ENCODE data around the gene SYNJ2.

The SYNJ2 gene

DNA sequence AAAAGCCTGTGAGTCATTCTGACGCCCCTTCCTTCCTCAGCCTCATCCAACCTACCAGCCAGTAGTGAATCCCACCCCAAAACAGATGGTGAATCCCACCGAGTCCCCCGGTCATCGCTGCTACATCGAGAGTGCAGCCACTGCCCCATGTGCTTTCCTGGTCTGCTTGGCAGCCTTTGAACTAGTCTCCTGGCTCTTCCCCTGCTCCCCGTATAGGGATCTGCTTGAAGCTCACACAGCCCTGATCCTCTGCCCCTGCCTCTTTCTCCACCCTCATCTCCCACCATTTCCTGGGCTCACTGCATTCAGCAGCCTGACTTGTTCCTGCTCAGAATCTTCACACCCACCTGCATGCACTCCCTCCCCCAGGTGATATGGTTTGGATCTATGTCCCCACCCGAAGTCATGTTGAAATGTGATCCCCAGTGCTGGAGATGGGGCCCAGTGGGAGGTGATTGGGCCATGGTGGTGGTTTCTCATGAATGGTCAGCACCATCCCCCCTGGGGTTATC, 14.6 kb downstream of the SYNJ2 start:
- in situ Hi-C loops (cut with HindIII; ENCODE audit: low sequenced_read_pairs): no loop called here

DNA sequence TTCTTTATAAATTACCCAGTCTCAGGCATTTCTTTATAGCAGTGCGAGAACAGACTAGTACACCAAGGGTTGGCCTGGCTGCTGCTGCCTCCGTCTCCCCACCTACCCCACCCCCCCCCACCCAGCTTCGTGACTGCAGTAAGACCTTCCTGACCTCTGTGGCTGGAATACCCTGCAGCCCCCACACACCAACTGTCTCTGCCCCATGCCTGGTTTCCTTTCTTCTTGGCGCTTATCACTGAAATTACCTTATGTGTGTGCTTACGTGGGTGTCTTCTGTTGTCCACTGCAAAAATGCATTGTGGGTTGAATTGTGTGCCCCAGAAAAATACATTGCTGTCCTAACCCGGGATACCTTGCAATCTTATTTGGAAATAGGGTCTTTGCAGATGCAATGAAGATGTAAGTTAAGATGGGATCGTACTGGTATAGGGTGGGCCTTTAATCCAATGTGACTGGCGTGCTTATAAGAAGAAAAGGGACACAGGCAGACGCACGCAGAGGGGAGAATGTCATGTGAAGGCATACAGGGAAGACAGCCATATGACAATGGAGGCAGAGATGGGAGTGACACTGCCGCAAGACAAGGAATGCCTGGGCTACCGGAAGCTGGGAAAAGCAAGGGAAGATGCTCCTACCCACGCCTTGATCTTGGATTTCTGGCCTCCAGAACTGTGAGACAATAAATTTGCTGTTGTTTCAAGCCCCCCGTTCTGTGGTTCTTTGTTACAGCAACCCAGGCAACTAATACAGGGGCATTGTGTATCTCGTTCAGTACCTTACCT, 15.4 kb downstream of the SYNJ2 start:
- in situ Hi-C loops (cut with HindIII; ENCODE audit: low sequenced_read_pairs): no loop called here

DNA sequence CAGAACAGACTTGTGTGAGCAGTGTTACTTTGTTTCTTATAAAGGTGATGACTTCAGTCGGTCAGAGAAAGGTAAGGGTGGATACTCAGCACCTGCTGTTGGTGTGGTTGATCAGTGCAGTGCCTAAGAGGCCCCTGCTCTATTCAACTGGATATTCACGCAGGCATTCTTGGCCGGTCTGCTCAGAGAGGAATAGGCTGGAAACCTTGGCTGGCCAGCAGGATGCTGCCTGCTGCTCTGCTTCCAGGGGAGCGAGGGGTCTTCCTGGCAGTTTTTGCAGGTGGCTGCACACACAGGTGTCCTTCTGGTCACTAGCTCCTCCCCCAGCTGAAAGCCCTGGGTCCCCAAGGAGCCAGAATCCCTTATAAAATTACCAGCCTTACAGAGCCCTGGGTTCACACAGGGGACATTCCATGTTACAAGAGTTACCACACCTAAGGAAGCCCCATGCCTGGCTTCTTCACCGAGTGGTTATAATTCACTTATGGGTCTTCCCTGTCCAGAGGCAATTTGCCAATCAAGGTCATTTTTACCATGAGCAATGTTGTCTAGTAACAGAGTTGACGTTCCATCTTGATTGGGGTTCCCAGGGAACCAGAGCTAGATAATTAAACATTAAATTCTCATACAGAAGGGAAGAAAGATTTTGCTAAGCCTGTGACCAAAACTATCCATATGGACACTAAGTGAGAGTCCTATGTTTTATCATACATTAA, 16.4 kb downstream of the SYNJ2 start:
- in situ Hi-C loops (cut with HindIII; ENCODE audit: low sequenced_read_pairs): no loop called here

DNA sequence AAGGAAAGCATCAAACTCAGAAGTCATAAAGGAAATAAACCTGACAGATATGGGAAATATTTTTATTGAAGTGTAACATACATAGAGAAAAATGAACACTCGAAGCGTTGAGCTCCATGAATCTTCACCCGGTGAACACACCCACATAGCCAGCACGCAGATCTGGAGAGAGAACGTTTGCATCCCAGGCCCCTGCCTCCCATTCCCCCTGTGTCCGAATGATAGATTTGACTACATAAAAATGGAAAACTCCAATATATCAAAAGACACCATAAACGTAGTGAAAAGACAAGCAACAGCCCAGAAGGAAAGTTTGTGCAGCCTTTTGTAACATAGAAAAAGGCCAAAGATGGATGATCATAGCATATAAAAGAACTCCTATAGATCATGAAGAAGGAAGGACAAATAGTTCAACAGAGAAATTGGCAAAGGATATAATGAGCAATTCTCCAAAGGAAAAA, 17.1 kb downstream of the SYNJ2 start:
- in situ Hi-C loops (cut with HindIII; ENCODE audit: low sequenced_read_pairs): no loop called here

DNA sequence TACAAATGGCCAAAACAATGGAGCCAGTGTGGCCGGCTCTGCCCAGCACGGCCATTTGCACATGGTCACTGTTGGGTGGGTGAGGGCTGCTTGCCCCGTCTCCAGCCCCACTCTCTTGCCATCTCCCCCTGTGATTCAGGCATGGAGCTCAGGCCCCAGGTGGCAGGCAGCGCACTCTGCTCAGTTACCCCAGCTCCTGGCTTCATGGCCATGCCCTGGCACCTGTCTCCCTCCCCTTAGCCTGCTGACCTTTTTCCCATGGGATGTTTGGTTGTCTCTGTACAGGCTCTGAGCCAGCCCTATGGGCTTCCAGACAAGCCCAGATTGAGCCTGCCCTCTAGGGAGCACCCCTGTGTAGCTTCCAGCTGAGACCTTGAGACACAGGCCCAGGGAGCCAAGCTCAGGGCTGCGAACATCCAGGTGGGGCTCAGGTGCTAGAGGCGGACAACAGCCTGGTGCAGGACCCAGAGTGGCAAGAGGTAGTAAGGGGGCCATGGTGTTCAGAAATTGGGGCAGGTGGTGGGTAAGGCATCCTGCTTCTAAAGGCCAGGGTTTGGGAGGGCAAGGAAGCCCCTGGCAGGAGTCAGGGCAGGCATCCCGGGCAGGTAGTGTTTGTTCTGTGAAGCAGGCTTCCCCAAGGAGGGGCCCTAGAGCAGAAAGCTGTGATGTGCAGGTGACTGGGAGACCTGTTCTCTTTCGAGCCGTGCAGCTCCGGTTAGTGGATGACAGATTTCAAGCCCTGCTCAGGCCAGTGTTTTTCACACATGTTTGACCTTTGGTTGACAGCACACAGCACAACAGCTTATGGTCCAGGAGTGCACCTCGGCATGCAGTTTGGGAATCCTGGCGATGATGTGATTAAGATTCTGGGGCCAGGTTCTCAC, 17.7 kb downstream of the SYNJ2 start:
- in situ Hi-C loops (cut with HindIII; ENCODE audit: low sequenced_read_pairs): no loop called here

DNA sequence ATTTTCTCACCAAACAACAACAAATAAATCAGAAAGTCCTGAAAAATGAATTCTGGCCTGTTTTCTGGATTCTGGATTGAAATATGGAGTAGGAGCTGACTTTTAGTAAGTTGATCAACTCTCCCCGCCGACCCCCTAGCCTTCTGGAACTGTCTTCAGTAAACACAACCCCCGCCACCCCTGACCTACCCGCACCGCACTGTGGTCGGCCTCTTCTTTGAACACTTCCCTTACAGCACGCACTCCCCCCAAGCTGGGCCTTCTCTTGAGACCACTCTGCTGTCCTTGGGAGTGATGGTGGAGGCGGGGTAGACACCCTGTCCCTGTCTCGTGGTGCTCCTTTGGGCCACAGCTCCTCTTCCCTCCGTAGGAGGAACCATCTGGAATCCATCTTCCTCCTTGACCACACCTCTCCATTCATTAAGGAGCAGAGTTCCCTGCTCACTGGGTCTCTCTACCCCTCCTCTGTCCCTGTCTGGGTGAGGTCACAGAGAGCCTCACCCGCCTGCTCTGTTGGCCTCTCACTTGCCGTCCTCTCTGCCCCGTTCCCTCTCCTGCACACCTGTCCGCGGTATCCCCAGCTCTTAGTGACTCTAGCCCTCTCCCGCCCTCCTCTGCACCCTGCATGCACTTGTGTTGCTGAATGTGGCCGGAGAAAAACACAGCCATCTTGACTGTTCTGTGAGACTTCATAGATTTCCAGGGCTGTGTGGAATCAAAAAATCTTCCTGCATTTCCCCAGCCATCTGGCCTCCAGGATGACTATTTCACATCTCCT, 19.1 kb downstream of the SYNJ2 start:
- in situ Hi-C loops (cut with HindIII; ENCODE audit: low sequenced_read_pairs): no loop called here

DNA sequence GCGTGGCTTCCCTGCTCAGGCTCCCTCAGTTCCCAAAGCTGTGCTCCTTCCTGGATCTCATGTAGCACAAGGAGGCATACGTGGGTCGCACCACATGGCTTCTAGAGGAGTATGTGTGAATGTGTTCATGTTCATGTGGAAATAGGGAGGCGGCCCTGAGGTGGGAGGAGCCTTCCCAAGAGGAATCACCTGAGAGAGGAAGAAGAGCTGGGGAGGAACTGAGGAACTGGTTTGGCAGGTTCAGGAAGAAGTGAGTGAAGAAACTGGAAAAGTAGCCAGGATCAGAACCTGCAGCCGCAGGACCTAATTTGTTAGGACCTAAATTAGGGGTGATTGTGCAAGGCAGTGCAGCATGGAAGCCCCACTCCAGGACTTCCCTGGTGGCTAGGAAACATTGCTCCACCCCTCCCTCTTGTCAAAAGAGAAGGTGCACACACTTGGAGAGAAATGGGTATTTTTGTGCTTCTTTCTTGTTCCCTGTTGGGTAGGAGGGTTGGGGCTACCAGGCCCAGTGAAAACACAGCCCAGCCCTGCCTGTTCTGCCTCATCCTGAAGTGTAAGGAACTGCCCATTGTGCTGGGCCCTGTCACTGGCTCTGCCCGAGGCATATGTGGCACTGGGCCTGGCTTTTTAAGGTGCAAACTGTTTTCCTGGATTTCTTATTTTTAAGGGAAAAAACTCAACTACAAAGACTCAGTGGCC, 20.7 kb downstream of the SYNJ2 start:
- in situ Hi-C loops (cut with HindIII; ENCODE audit: low sequenced_read_pairs): no loop called here

DNA sequence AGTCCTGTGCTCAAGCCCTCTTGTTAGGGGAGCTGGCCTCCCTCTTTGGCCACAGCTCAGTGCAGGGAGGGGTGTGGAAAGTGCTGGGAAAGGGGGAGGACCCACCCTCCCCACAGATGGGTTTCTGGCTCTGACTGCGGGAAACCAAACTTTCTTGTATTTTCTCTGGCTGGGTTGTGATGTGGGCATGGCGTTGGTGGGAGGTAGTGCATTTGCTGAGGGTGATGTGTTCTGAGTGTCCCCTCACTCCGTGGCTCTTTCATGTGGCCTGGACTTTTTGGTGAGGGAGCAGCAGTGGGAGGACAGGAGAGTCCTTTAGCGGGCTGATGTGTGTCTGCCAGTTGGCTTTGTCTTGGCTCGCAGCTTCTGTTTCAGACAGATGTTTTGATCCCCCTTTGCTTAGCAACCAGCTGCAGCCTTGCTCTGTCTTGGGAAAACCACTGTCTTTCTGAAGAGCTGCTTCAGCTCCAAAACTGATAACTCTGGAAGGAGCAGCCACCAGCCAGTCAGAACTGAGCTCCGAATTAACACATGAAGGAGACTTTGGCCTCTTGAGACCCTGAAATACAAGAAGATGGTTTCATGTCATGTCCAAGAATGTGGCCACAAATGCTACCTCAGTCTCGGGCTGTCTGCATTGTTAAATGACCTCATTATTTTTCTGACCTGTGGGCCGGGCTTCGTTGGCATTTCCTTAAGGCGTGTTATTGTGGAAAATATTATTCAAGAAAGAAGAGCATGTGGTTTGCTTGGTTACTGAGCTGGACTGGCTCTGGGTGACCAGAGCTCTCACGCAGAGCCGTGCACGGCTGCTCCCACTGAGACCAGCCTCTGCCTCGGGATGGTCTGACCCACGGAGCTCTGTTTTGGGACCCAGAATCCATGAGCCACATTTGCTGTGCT, 21.5 kb downstream of the SYNJ2 start:
- in situ Hi-C loops (cut with HindIII; ENCODE audit: low sequenced_read_pairs): no loop called here

DNA sequence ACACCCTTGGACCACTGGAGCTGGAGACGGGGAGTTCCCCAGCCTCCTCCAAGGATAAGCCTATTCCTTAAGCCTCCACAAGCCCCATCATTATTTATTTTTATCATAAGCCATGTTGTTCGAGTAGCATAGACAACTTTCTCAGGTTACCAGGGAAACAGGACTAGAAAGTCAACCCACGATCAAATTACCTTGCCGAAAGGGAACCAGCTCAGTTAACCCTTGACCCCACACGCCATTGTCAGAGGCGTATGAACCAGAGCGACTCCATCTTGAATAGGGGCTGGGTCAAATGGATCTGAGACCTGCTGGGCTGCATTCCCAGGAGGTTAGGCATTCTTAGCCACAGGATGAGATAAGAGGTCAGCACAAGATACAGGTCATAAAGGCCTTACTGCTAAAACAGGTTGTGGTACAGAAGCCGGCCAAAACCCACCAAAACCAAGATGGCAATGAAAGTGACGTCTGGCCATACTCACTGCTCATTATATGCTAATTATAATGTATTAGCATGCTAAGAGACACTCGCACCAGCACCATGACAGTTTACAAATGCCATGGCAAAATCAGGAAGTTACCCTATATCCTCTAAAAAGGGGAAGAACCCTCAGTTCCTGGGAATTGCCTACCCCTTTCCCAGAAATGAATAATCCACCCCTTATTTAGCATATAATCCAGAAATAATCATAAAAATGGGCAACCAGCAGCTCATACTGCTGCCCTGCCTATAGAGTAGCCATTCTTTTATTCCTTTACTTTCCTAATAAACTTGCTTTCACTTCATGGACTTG, 22.4 kb downstream of the SYNJ2 start:
- in situ Hi-C loops (cut with HindIII; ENCODE audit: low sequenced_read_pairs): no loop called here

DNA sequence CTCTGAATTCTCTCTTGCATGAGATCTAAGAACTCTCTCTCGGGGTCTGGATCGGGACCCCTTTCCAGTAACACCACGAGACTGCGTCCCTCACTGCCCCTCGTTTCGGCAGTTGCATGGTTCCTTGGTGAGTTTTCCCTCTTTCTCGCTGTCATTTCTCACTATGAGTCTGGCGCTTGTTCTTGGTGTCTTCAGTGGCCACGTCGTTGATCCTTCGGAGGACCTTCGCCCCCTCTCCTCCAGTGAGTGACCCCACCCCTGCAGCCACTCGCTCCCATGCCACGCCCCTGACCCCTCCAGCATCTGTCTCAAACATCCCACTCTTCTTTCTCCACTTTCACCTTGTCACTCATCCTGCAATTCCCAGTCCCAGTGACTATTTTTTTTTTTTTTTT, 23.0 kb downstream of the SYNJ2 start:
- in situ Hi-C loops (cut with HindIII; ENCODE audit: low sequenced_read_pairs): no loop called here

DNA sequence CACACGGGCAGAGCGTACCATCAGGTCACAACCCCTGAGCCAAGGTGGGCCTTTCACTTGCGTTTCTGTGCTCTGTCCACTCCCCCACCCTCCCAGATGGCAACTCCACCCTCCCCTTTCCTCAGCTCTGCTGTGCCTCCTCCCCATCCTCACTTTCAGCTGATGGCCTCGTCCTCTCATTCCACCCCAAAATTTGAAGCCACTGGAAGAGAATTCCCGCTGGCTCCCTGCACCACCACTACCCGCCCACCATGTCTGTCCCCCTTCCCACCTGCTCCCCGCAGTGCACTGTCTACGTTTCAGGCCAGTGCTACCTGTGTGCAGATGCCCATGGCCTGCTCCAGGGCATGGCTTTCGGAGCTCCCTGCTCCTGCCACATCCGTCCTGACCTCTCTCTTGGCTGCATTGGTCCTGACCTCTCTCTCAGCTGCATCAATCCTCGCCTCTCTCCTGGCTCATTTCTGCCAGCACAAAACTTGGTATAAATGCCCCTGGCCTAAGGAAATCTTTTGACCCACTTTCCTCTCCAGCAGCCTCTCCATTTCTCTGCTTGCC, 24.0 kb downstream of the SYNJ2 start:
- in situ Hi-C loops (cut with HindIII; ENCODE audit: low sequenced_read_pairs): no loop called here

DNA sequence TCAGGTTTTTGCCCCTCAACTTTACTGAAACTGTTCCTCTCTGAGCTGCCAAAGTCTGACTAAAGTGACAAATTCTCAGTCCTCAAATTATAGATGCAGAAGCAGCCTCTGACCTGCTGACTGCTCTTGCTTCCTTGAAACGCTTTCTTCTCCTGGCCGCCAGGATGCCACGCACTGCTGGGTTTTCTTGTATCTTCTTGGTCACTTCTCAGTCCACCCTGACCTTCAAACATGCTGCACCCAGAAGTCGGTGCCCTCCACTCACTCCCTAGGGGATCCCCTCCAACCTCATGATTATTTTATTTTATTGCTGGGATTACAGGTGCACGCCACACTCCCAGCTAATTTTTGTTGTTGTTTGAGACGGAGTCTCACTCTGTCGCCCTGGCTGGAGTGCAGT, 24.7 kb downstream of the SYNJ2 start:
- in situ Hi-C loops (cut with HindIII; ENCODE audit: low sequenced_read_pairs): no loop called here

DNA sequence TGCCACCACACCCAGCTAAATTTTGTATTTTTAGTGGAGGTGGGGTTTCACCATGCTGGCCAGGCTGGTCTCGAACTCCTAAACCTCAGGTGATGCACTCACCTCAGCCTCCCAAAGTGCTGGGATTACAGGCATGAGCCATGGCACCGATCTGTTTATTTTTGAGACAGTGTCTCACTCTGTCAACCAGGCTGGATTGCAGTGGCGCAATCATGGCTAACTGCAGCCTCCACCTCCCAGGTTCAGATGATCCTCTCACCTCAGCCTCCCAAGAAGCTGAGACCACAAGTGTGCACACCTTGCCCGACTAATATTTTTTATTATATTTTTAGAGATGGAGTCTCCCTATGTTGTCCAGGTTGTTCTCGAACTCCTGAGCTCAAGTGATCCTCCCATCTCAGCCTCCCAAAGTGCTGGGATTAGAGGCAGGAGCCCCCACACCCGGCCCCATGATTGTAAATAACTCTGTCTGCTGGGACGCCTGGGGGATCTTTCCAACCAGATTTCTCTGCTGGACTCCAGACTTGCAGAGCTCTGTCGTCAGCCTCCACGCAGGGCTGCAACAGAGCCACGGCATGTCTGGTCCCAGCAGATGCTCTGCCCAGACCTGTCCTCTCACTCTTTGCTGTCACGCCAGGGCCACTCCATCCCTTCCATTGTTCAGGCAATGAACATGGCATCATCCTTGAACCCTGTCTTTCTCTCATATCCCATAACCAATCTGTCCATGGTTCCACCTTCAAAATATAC, 25.3 kb downstream of the SYNJ2 start:
- in situ Hi-C loops (cut with HindIII; ENCODE audit: low sequenced_read_pairs): no loop called here

DNA sequence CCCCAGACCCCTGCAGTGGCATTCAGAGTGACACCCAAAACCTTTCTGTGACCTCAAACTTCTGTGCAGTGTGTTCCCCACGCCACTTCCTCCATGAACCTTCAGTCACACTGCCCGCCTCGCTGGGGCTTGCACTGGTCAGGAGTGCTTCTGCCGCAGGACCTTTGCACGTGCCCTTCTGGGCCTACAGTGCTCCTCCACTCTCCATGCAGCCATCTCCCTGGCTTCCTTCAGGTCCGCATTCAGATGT, 27.1 kb downstream of the SYNJ2 start:
- in situ Hi-C loops (cut with HindIII; ENCODE audit: low sequenced_read_pairs): no loop called here

DNA sequence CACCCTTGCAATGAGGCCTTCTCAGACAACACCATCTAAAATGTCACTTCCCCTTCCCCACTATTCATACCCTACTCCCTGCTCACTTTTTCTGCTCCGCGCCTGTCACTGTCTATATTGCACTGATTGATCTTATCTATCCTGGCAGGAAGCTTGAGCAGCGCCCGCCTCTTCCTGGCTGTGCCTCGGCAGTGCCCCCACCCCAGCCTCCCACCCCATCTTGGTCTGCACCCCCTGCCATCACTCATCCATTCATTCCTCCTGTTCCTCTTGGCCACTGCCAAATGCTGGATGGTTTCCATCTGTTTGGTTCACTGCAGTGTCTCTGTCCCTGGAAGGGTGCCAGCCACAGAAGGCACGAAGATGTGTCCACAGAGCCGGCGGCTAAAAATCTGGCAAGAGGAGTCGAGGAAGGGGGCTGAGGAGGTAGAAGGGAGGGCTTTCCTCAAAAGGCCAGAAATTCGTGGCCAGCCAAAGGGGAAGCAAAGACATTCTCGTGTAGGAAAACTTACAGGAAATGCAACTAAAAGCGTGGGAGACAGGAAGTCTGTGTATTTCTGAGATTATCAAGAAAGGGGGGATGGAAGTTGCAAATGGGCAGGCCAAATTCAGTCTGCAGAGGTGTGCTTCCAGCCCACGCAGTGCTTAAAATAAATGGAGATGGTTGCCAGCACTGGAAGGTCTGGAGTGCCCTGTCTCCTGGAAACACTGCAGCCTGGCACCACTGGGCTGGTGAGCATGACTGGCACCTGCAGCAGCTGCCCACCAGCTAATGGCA, 27.6 kb downstream of the SYNJ2 start:
- in situ Hi-C loops (cut with HindIII; ENCODE audit: low sequenced_read_pairs): no loop called here

DNA sequence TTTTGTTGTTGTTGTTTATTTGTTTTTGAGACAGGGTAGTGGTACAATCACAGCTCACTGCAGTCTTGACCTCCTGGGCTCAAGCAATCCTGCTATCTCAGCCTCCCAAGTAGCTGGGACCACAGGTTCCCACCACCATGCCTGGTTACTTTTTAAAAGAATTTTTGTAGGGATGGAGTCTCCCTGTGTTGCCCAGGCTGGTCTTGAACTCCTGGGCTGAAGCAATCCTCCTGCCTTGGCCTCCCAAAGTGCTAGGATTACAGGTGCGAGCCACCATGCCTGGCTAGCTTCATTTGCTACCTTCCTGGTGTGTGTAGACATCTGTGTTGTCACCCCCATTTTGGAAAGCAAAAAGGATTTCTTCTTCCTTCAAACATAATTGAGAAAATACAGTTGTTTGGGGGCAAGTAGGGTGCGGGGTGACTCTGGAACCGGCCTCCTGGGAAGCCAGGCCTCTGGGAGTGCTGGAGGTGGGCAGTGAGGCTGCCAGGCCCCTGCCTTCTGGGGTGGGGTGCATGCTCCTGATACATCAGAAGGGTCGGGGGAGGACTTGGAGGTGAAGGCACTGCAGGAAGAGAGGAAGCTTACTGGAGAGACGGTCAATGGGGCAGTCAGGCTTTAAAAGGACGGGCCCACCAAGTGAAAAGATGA, 28.4 kb downstream of the SYNJ2 start:
- in situ Hi-C loops (cut with HindIII; ENCODE audit: low sequenced_read_pairs): no loop called here

Data from DLD1 (cell line).